Breast epithelium (tissue), 3 donors: ENCODE measurements around the gene SPECC1L.

Experiments
- POLR2A ChIP-seq: fragments of 450-650 bp; IDR thresholded peaks from one replicate; pipeline ENCODE4 v1.6.1; 2016; ENCODE audit warnings: antibody characterized with exemption, mild to moderate bottlenecking, moderate library complexity
- POLR2AphosphoS5 ChIP-seq, 3 donors: sonication (generic); formaldehyde crosslinking; IDR thresholded peaks; one replicate each; pipeline ENCODE4 v1.6.1; 2017; ENCODE audit warnings: antibody characterized with exemption in 3 of 3
- TF ChIP-seq, protein P1 (sequence below), 3 donors: fragments of 450-650 bp; IDR thresholded peaks; one replicate each; pipeline ENCODE4 v1.5.1; 2016 to 2017; ENCODE audit warnings: antibody characterized with exemption in 3 of 3, mild to moderate bottlenecking in 3 of 3, moderate library complexity in 3 of 3

DNA sequence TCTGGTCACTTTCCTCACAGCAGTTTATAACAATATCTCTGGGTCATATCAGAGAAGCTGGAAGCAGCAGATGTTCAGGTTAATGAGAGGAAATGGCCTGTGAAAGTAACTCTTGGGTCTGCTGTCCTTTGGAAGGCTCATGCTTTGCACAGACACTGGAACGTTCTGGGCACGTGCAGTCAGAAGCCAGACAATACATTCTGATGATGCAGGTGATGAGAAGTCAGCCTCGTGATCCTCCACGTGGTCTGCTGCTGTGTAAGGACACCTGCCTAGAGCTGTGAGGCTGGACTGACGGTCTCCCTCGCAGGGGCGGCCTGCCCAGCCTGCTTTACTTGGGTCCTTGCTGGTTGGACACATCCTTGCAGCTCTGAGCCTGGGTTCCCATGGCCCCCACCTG lies 138.0 kb downstream of the SPECC1L start:
- TF ChIP-seq, protein P1, sequence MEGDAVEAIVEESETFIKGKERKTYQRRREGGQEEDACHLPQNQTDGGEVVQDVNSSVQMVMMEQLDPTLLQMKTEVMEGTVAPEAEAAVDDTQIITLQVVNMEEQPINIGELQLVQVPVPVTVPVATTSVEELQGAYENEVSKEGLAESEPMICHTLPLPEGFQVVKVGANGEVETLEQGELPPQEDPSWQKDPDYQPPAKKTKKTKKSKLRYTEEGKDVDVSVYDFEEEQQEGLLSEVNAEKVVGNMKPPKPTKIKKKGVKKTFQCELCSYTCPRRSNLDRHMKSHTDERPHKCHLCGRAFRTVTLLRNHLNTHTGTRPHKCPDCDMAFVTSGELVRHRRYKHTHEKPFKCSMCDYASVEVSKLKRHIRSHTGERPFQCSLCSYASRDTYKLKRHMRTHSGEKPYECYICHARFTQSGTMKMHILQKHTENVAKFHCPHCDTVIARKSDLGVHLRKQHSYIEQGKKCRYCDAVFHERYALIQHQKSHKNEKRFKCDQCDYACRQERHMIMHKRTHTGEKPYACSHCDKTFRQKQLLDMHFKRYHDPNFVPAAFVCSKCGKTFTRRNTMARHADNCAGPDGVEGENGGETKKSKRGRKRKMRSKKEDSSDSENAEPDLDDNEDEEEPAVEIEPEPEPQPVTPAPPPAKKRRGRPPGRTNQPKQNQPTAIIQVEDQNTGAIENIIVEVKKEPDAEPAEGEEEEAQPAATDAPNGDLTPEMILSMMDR (IDR thresholded peaks at IDR 0.05): no peak
- no peak for TF ChIP-seq POLR2A
- no peak for TF ChIP-seq POLR2AphosphoS5 (IDR thresholded peaks at IDR 0.05)
